ENCODE measurements around the gene TRIM71.
"Not testable (repeated sequence)": the region's sequence is repeated elsewhere in the genome, so short reads cannot be mapped to it uniquely, and the experiment has no call there.

The TRIM71 gene

DNA sequence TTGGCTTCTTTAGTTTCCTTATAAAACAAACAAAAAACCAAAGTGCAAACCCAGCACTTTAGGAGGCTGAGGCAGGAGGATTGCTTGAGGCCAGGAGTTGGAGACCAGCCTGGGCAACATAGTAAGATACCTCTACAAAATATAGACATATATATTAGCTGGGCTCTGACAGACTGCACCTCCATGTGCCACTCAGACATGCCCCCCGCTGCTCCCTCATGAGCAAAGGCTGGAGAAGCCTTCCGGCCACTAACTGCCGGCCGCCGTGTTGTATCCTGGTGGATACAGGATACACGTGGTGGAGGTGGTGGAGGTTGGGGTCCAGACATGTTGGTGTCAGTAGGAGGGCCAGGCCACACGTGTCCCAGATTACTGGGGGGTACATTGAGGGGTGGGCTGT is 104.3 kb downstream of the TRIM71 start:
- H3K4me3 ChIP-seq (ENCODE audit: low read depth, low read length) = no peak overlapping the region
- in situ Hi-C loops (cut with HindIII; ENCODE audit: low sequenced_read_pairs) = no loop called here
- TF ChIP-seq, protein P1, sequence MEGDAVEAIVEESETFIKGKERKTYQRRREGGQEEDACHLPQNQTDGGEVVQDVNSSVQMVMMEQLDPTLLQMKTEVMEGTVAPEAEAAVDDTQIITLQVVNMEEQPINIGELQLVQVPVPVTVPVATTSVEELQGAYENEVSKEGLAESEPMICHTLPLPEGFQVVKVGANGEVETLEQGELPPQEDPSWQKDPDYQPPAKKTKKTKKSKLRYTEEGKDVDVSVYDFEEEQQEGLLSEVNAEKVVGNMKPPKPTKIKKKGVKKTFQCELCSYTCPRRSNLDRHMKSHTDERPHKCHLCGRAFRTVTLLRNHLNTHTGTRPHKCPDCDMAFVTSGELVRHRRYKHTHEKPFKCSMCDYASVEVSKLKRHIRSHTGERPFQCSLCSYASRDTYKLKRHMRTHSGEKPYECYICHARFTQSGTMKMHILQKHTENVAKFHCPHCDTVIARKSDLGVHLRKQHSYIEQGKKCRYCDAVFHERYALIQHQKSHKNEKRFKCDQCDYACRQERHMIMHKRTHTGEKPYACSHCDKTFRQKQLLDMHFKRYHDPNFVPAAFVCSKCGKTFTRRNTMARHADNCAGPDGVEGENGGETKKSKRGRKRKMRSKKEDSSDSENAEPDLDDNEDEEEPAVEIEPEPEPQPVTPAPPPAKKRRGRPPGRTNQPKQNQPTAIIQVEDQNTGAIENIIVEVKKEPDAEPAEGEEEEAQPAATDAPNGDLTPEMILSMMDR (IDR thresholded peaks at IDR 0.05; ENCODE audit: low read depth, low read length, missing control alignments) = no peak
- DNase-seq (ENCODE audit: low read depth) = no peak

DNA sequence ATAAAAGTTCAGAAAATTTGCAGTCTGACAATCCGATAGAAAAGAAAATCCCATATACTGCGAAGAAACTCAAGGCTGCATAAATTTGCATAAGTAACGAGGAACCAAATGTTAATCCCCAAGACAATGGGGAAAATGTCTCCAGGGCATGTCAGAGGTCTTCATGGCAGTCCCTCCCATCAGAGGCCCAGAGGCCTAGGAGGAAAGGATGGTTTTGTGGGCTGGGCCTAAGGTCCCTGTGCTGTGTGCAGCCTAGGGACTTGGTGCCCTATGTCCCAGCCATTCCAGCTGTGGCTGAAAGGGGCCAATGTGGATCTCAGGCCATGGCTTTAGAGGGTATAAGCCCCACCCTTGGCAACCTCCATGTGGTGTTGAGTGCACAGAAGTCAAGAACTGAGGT is 112.4 kb downstream of the TRIM71 start:
- DNase-seq (ENCODE audit: low read depth) = no peak
- TF ChIP-seq, protein P1 (IDR thresholded peaks at IDR 0.05; ENCODE audit: low read depth, low read length, missing control alignments) = no peak
- in situ Hi-C loops (cut with HindIII; ENCODE audit: low sequenced_read_pairs) = no loop called here
- no peak overlapping the region for H3K4me3 ChIP-seq (ENCODE audit: low read depth, low read length)

DNA sequence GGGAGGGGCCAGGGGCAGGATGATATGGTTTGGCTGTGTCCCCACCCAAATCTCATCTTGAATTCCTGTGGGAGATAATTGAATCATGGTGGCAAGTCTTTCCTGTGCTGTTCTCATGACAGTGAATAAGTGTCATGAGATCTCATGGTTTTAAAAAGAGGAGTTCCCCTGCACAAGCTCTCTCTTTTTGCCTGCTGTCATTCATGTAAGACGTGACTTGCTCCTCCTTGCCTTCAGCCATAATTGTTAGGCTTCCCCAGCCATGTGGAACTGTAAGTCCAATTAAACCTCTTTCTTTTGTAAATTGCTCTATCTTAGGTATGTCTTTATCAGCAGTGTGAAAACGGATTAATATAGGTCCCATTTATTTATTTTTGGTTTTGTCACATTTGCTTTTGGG is 113.5 kb downstream of the TRIM71 start:
- DNase-seq (ENCODE audit: low read depth); in situ Hi-C loops (cut with HindIII; ENCODE audit: low sequenced_read_pairs): not testable (repeated sequence)

DNA sequence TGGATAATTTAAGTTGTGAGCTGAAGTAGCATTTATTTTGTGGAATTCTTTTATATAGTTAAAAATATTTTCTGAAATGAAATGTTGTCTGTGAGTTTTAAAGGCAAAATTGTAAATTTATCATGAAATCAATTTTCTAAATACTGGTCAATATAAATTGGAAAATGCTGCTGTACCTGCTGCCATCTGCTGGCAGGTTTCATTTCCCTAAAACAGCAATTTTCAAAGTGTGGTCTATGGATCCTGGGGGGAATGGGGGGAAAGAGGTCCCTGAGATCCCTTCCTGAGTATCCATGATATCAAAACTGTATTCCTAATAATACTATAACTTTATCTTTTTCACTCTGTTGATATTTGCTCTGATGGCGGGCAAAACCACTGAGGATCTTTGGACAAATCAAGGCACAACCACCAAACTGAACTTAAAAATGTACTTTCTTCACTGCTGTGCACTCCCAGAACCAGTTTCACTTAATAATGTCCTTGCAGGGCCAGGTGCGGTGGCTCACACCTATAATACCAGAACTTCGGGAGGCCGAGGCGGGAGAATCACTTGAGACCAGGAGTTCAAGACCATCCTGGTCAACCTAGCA is 116.4 kb downstream of the TRIM71 start:
- no peak for DNase-seq (ENCODE audit: low read depth)
- H3K4me3 ChIP-seq (ENCODE audit: low read depth, low read length) = no peak overlapping the region
- TF ChIP-seq, protein P1 (IDR thresholded peaks at IDR 0.05; ENCODE audit: low read depth, low read length, missing control alignments) = peak; percentile 79
- in situ Hi-C loops (cut with HindIII; ENCODE audit: low sequenced_read_pairs) = no loop called here

More for the DNA sequence above, 113.5 kb downstream of the TRIM71 start:
- not testable (repeated sequence) for H3K4me3 ChIP-seq (ENCODE audit: low read depth, low read length)

DNA sequence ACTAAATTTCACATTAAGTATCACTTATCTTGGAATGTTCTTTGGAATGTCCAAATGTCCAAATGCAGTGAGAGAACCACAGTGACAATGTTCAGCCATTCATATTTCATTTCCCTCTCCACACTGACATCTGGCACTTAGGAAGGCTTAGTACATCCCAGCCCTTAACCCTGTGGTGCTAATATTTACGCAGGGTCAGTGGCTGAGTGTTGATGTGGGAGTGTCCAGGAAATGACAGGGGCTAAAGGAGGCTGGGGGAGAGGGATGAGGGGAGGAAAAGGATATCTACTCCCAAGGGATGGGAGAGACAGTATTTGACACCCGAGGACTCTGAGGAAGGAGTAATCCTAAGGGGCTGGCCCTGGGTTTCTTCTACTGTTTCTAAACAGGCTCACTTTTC is 119.5 kb downstream of the TRIM71 start:
- no peak overlapping the region for H3K4me3 ChIP-seq (ENCODE audit: low read depth, low read length)
- DNase-seq (ENCODE audit: low read depth) = no peak
- in situ Hi-C loops (cut with HindIII; ENCODE audit: low sequenced_read_pairs) = no loop called here
- TF ChIP-seq, protein P1 (IDR thresholded peaks at IDR 0.05; ENCODE audit: low read depth, low read length, missing control alignments) = no peak

DNA sequence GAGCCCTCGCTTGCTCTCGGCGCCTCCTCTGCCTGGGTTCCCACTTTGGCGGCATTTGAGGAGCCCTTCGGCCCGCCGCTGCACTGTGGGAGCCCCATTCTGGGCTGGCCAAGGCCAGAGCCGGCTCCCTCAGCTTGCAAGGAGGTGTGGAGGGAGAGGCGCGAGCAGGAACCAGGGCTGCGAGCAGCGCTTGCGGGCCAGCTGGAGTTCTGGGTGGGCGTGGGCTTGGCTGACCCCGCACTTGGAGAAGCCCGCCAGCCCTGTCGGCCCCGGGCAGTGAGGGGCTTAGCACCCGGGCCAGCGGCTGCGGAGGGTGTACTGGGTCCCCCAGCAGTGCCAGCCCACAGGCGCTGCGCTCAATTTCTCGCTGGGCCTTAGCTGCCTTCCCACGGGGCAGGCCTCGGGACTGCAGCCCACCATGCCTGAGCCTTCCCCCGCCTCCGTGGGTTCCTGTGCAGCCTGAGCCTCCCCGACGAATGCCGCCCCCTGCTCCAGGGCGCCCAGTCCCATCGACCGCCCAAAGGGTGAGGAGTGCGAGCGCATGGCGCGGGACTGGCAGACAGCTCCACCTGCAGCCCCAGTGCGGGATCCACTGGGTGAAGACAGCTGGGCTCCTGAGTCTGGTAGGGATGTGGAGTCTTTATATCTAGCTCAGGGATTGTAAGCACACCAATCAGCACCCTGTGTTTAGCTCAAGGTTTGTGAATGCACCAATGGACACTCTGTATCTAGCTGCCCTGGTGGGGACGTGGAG is 121.9 kb downstream of the TRIM71 start:
- in situ Hi-C loops (cut with HindIII; ENCODE audit: low sequenced_read_pairs); DNase-seq (ENCODE audit: low read depth): not testable (repeated sequence)

DNA sequence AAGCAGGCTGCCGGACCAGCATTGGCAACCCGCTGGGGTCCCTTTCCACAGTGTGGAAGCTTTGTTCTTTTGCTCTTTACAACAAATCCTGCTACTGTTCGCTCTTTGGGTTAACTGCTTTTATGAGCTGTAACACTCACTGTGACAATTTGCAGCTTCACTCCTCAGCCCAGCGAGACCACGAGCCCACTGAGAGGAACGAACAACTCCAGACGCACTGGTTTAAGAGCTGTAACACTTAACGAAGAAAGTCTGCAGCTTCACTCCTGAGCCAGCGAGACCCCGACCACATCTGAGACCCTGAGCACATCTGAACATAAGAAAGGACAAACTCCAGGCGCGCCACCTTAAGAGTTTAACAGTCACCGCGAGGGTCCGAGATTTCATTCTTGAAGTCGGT is 122.9 kb downstream of the TRIM71 start:
- H3K4me3 ChIP-seq (ENCODE audit: low read depth, low read length) = no peak overlapping the region
- in situ Hi-C loops (cut with HindIII; ENCODE audit: low sequenced_read_pairs) = no loop called here
- no peak for DNase-seq (ENCODE audit: low read depth)
- TF ChIP-seq, protein P1 (IDR thresholded peaks at IDR 0.05; ENCODE audit: low read depth, low read length, missing control alignments) = no peak

More for the DNA sequence above, 121.9 kb downstream of the TRIM71 start:
- H3K4me3 ChIP-seq (ENCODE audit: low read depth, low read length) = not testable (repeated sequence)

All from astrocyte of the cerebellum (primary cell).